Lung (tissue), 12 donors: Measurements from ENCODE around the gene RBKS. TPM values are rescaled to one million over a fixed set of nuclear protein-coding genes. Genes with fewer than 3 reads are reported as not detected.

Experiments
- ATAC-seq: fragments of 200-7000 bp; cut with Tn5 transposase; one replicate; pipeline ENCODE4 v1.9.1; 2020; ENCODE audit warnings: moderate number of reproducible peaks; ENCODE audit not compliant: insufficient read depth, low FRiP score
- DNase-seq, 3 donors: peaks; one replicate each; pipeline ENCODE4 v3.0.0-alpha.2; 2013 to 2017
- H3K27ac ChIP-seq, 2 donors: one replicate each; pipeline ENCODE4 v1.5.1; 2013; ENCODE audit warnings: mild to moderate bottlenecking in 2 of 2, moderate library complexity in 2 of 2, control low read depth in 1 of 2, inconsistent platforms in 1 of 2, low read depth in 1 of 2, low read length in 1 of 2
- H3K27me3 ChIP-seq, 3 donors: one replicate each; pipeline ENCODE4 v1.5.1; 2013; ENCODE audit warnings: low read length in 2 of 3; ENCODE audit not compliant: control insufficient read depth in 3 of 3, insufficient read depth in 3 of 3
- H3K36me3 ChIP-seq, 4 donors: one replicate each; pipeline ENCODE4 v1.5.1; 2013; ENCODE audit warnings: low read length in 4 of 4, mild to moderate bottlenecking in 1 of 4, moderate library complexity in 1 of 4; ENCODE audit not compliant: control insufficient read depth in 4 of 4, insufficient read depth in 4 of 4
- H3K4me1 ChIP-seq, 5 donors: one replicate each; pipeline ENCODE4 v1.5.1; 2013; ENCODE audit warnings: low read length in 5 of 5, mild to moderate bottlenecking in 2 of 5, moderate library complexity in 1 of 5; ENCODE audit not compliant: control insufficient read depth in 5 of 5, insufficient read depth in 5 of 5
- H3K4me3 ChIP-seq: one replicate; pipeline ENCODE4 v1.5.1; 2013; ENCODE audit warnings: mild to moderate bottlenecking, control low read depth, moderate library complexity
- H3K9ac ChIP-seq, 2 donors: one replicate each; pipeline ENCODE4 v1.5.1; 2013; ENCODE audit warnings: low read length in 2 of 2, control low read depth in 1 of 2; ENCODE audit not compliant: insufficient read depth in 1 of 2
- H3K9me3 ChIP-seq, 4 donors: one replicate each; pipeline ENCODE4 v1.5.1; 2013; ENCODE audit warnings: low read length in 3 of 4, mild to moderate bottlenecking in 1 of 4, moderate library complexity in 1 of 4; ENCODE audit not compliant: control insufficient read depth in 4 of 4, insufficient read depth in 3 of 4
- CTCF ChIP-seq: IDR thresholded peaks from 2 replicates; pipeline ENCODE4 v1.5.1; 2012; ENCODE audit warnings: mild to moderate bottlenecking; ENCODE audit errors: control extremely low read depth, extremely low read depth
- WGBS, 2 donors: extraction: QIAGEN DNeasy Blood & Tissue Kit; methylation state at CpG; one replicate each; pipeline ENCODE4 v1.1.7; 2013; 5-methylcytosine and 5-hydroxymethylcytosine counted together
- polyA plus RNA-seq, 2 donors: library from polyadenylated mRNA; stranded (reverse); fragments of 200-250 nt; gene quantifications; one replicate each; pipeline ENCODE4 v1.2.1, GENCODE V29; 2013
- total RNA-seq, 2 donors: library from RNA; depleted of rRNA in 1 of 2; stranded (reverse); fragments of >200 nt in 1 of 2; gene quantifications; one replicate each; pipeline ENCODE4 v1.2.1, GENCODE V29; 2014 to 2021
- donor health status: control.
- donor health status: control.
- donor health status: Bipolar disorder and iron deficiency.
- donor health status: healthy.
- donor health status: DM: yes; HTN: yes; CAD: no.

Gene RBKS
- total and polyA plus RNA-seq, 4 donors = 3.9 to 5.1 (median 4.9) TPM

GRCh38 chr2:27912512-27912911 is 22.3 kb upstream of the RBKS start:
- H3K9me3 ChIP-seq = no peaks in the 10 kb centered on the region
- no peaks in the 10 kb centered on the region for H3K36me3 ChIP-seq
- no peak overlapping the region for H3K9ac ChIP-seq
- whole genome bisulfite sequencing, 2 donors = 96 to 97% methylated on average over 2 of the region's 2 CpGs
- H3K27me3 ChIP-seq = no peaks in the 10 kb centered on the region
- H3K27ac ChIP-seq = no peak overlapping the region
- no peak for ATAC-seq
- peaks cover 0 to 17% (median 0%) of the 10 kb centered on the region in 5 donors for H3K4me1 ChIP-seq
- DNase-seq = no peak
- H3K4me3 ChIP-seq = no peak overlapping the region
- TF ChIP-seq CTCF = no peak

GRCh38 chr2:27911458-27912210 is 21.4 kb upstream of the RBKS start:
- no peak for TF ChIP-seq CTCF
- ATAC-seq = no peak
- Histone ChIP-seq H3K4me3 (no peak overlapping the region), H3K9me3 (no peaks in the 10 kb centered on the region), H3K27ac (no peak overlapping the region), H3K27me3 (no peaks in the 10 kb centered on the region), H3K4me1 (peaks cover 0 to 17% (median 0%) of the 10 kb centered on the region in 5 donors), H3K36me3 (no peaks in the 10 kb centered on the region), H3K9ac (no peak overlapping the region)
- WGBS, 2 donors = 97 to 99% methylated on average over 2 of the region's 2 CpGs
- DNase-seq = no peak

- Histone ChIP-seq H3K4me1 (peaks cover 0 to 22% (median 0%) of the 10 kb centered on the region in 5 donors), H3K27ac (no peak overlapping the region), H3K9ac (no peak overlapping the region), H3K4me3 (no peak overlapping the region), H3K9me3 (no peaks in the 10 kb centered on the region), H3K36me3 (no peaks in the 10 kb centered on the region), H3K27me3 (no peaks in the 10 kb centered on the region)
- TF ChIP-seq CTCF = no peak
- 79 to 90% methylated on average over 2 of the region's 2 CpGs for WGBS, 2 donors
- DNase-seq (no peak), ATAC-seq (no peak)
Observed at GRCh38 chr2:27909901-27910300, 19.7 kb upstream of the RBKS start.
